Caco-2 (cell line): ENCODE measurements around the gene AGPAT2. TPM values are rescaled to one million over a fixed set of nuclear protein-coding genes. Genes with fewer than 3 reads are reported as not detected.

ENCODE experiments used
- BruUV-seq: library from RNA; stranded (reverse); fragments of 400-500 nt; replicated peaks from 2 replicates; lab custom pipeline; 2021; lab: Mats Ljungman, UMichigan
- CTCF ChIA-PET: fragments of 300-600 bp; sonication (Branson Sonifier 250); formaldehyde crosslinking; loops from one replicate; lab custom pipeline; 2022; ENCODE audit warnings: antibody characterized with exemption; lab: Charles Lee
- POLR2A ChIA-PET: fragments of 300-600 bp; sonication (Branson Sonifier 250); formaldehyde crosslinking; loops from one replicate; lab custom pipeline; 2022; ENCODE audit warnings: antibody characterized with exemption; lab: Charles Lee
- DNase-seq, 2 experiments: peaks; one replicate each; pipeline versions ENCODE4 v3.0.0 to v3.0.0-alpha.2; 2020 to 2022
- H3K27me3 ChIP-seq: replicated peaks from 2 replicates; pipeline ENCODE4 v1.6.0; 2011; ENCODE audit warnings: low read length; ENCODE audit not compliant: control insufficient read depth, insufficient read depth
- H3K36me3 ChIP-seq: 2 replicates; pipeline ENCODE4 v1.5.1; 2011; ENCODE audit warnings: low read length; ENCODE audit not compliant: control insufficient read depth, insufficient read depth
- H3K4me1 ChIP-seq: fragments of 250-450 bp; sonication (Bioruptor Pico); 2 replicates; pipeline ENCODE4 v1.5.1; 2020; ENCODE audit warnings: mild to moderate bottlenecking
- H3K4me3 ChIP-seq: 2 replicates; pipeline ENCODE4 v1.5.1; 2011; ENCODE audit warnings: low read depth, mild to moderate bottlenecking, control low read depth, low read length
- H3K9me3 ChIP-seq: fragments of 250-450 bp; sonication (Bioruptor Pico); 2 replicates; pipeline ENCODE4 v1.5.1; 2020; ENCODE audit warnings: mild to moderate bottlenecking, moderate library complexity
- H3K27ac Mint-ChIP-seq: one replicate; pipeline ENCODE4 v1.8.0; 2022; ENCODE audit warnings: mixed read lengths; ENCODE audit not compliant: unreplicated experiment
- H3K27me3 Mint-ChIP-seq: one replicate; pipeline ENCODE4 v1.8.0; 2022; ENCODE audit warnings: mixed read lengths; ENCODE audit not compliant: insufficient read depth, unreplicated experiment
- H3K36me3 Mint-ChIP-seq: one replicate; pipeline ENCODE4 v1.8.0; 2022; ENCODE audit warnings: mild to moderate bottlenecking, mixed read lengths; ENCODE audit not compliant: insufficient read depth, unreplicated experiment
- H3K4me1 Mint-ChIP-seq: one replicate; pipeline ENCODE4 v1.8.0; 2022; ENCODE audit warnings: low read depth, mixed read lengths; ENCODE audit not compliant: unreplicated experiment
- H3K4me3 Mint-ChIP-seq: one replicate; pipeline ENCODE4 v1.8.0; 2022; ENCODE audit warnings: mild to moderate bottlenecking, moderate library complexity, mixed read lengths; ENCODE audit not compliant: unreplicated experiment
- H3K9me3 Mint-ChIP-seq: one replicate; pipeline ENCODE4 v1.8.0; 2022; ENCODE audit warnings: mixed read lengths; ENCODE audit not compliant: unreplicated experiment
- CTCF ChIP-seq, 2 experiments: fragments of 200-600 bp in 1 of 2; IDR thresholded peaks; 1 replicate in 1 of 2; 2 replicates in 1 of 2; pipeline versions ENCODE4 v1.5.1 to v1.8.0; 2011 to 2022; ENCODE audit warnings: antibody characterized with exemption in 1 of 2, control low read depth in 1 of 2, inconsistent platforms in 1 of 2, low read depth in 1 of 2, low read length in 1 of 2, mild to moderate bottlenecking in 1 of 2, moderate library complexity in 1 of 2; ENCODE audit not compliant: insufficient read depth in 1 of 2, severe bottlenecking in 1 of 2, unreplicated experiment in 1 of 2
- intact Hi-C: fragments of 100-400 bp; cut with micrococcal nuclease; formaldehyde crosslinking; loops from one replicate; pipeline ENCODE4 v1.10.0; 2022; ENCODE audit not compliant: unreplicated experiment
- total RNA-seq: library from RNA; stranded (reverse); gene quantifications from 2 replicates; pipeline ENCODE4 v1.2.3, GENCODE V29; 2022

AGPAT2 gene
- total RNA-seq, 1 experiment from 2014 or later = 68.7 TPM

- BruUV-seq = no TSS peak
- Mint-ChIP-seq H3K4me3 (no peak overlapping the region), H3K4me1 (peaks cover 12% of the 10 kb centered on the region), H3K27ac (no peak overlapping the region), H3K9me3 (no peaks in the 10 kb centered on the region), H3K36me3 (peaks cover 8% of the 10 kb centered on the region), H3K27me3 (peaks cover 7% of the 10 kb centered on the region)
- Histone ChIP-seq H3K36me3 (no peaks in the 10 kb centered on the region), H3K9me3 (no peaks in the 10 kb centered on the region), H3K27me3 (no peaks in the 10 kb centered on the region), H3K4me1 (peaks cover 50% of the 10 kb centered on the region), H3K4me3 (no peak overlapping the region)
- DNase-seq = peak; percentile 64 to 74
- ChIA-PET CTCF (interaction anchor here (0.8 to 7.0 kb wide), 11 partner anchors 11 to 182 kb away, joined by 3 to 140 read pairs (median 7); no protein-coding TSS in a partner anchor), POLR2A (interaction anchor here (0.6 to 2.1 kb wide), 2 partner anchors 138 to 142 kb away, joined by 3 to 9 read pairs; no protein-coding TSS in a partner anchor)
- intact Hi-C loops = loop anchor here (2.0 kb wide), 1 partner anchor 79 kb away; the partner anchor contains the start of gene NOTCH1
- TF ChIP-seq CTCF (IDR thresholded peaks at IDR 0.05; ENCODE audit: insufficient read depth in 1 of 2, low read depth in 1 of 2, low read length in 1 of 2, severe bottlenecking in 1 of 2, unreplicated experiment in 1 of 2) = peak; percentile 18 to 46
Measured at GRCh38 chr9:136625101-136626065, 61.9 kb downstream of the AGPAT2 start.

- no peak overlapping the region for H3K4me3 Mint-ChIP-seq
- no peaks in the 10 kb centered on the region for H3K36me3 ChIP-seq
- intact Hi-C loops = no loop called here
- H3K4me3 ChIP-seq = no peak overlapping the region
- peaks cover 53% of the 10 kb centered on the region for H3K4me1 ChIP-seq
- no peaks in the 10 kb centered on the region for H3K27me3 ChIP-seq
- no peak for DNase-seq
- H3K27me3 Mint-ChIP-seq = peaks cover 2% of the 10 kb centered on the region
- no TSS peak for BruUV-seq
- no peaks in the 10 kb centered on the region for H3K9me3 Mint-ChIP-seq
- H3K9me3 ChIP-seq = no peaks in the 10 kb centered on the region
- no peaks in the 10 kb centered on the region for H3K36me3 Mint-ChIP-seq
- no peak overlapping the region for H3K27ac Mint-ChIP-seq
- TF ChIP-seq CTCF (IDR thresholded peaks at IDR 0.05; ENCODE audit: insufficient read depth in 1 of 2, low read depth in 1 of 2, low read length in 1 of 2, severe bottlenecking in 1 of 2, unreplicated experiment in 1 of 2) = no peak
- H3K4me1 Mint-ChIP-seq = peaks cover 12% of the 10 kb centered on the region
- ChIA-PET CTCF (interaction anchor here (0.8 to 7.0 kb wide), 5 partner anchors 13 to 138 kb away, joined by 3 to 140 read pairs (median 4); no protein-coding TSS in a partner anchor), POLR2A (no interaction called here)
Measured at GRCh38 chr9:136624184-136624951, 62.9 kb downstream of the AGPAT2 start.

GRCh38 chr9:136623842-136624183 lies 63.4 kb downstream of the AGPAT2 start:
- POLR2A ChIA-PET = no interaction called here
- peak in 1 of 2 experiments; percentile 68 for DNase-seq
- peaks cover 2% of the 10 kb centered on the region for H3K27me3 Mint-ChIP-seq
- CTCF ChIA-PET = interaction anchor here (0.8 to 7.0 kb wide), 3 partner anchors 12 to 137 kb away, joined by 3 to 140 read pairs (median 3); no protein-coding TSS in a partner anchor
- no peak overlapping the region for H3K27ac Mint-ChIP-seq
- H3K4me3 ChIP-seq = no peak overlapping the region
- no peaks in the 10 kb centered on the region for H3K36me3 ChIP-seq
- H3K27me3 ChIP-seq = no peaks in the 10 kb centered on the region
- H3K9me3 ChIP-seq = no peaks in the 10 kb centered on the region
- H3K9me3 Mint-ChIP-seq = no peaks in the 10 kb centered on the region
- H3K4me3 Mint-ChIP-seq = no peak overlapping the region
- TF ChIP-seq CTCF (IDR thresholded peaks at IDR 0.05; ENCODE audit: insufficient read depth in 1 of 2, low read depth in 1 of 2, low read length in 1 of 2, severe bottlenecking in 1 of 2, unreplicated experiment in 1 of 2) = no peak
- peaks cover 12% of the 10 kb centered on the region for H3K4me1 Mint-ChIP-seq
- intact Hi-C loops = no loop called here
- BruUV-seq = no TSS peak
- H3K36me3 Mint-ChIP-seq = no peaks in the 10 kb centered on the region
- peaks cover 53% of the 10 kb centered on the region for H3K4me1 ChIP-seq
